ENCODE data around the gene HTR1E.

The HTR1E gene

DNA sequence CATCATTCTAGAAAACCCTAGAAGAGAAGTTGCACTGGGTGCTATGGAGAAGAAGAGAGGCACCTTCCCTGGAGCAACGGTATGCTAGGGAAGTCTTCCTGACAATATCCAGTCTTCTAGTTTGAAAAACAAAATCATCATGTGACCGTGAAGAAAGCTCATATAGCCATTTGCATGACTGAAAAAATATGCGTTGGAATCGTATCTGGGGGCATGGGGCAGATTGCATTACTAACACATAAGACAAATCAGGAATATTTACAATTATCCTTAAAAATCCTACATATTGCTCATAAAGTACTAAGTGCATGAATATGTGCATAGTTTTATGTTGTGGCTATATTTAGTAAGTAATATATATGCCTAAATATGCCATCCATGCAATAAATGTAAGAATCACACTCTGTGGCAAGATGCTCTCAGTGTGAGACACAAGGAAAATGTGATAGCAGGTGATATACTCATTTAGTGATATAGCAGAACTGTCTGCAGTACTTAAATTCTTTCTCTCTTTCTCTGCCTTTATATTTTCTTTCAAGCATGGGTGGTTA lies 26.8 kb downstream of the HTR1E start (continued):
- TF ChIP-seq, protein P1, sequence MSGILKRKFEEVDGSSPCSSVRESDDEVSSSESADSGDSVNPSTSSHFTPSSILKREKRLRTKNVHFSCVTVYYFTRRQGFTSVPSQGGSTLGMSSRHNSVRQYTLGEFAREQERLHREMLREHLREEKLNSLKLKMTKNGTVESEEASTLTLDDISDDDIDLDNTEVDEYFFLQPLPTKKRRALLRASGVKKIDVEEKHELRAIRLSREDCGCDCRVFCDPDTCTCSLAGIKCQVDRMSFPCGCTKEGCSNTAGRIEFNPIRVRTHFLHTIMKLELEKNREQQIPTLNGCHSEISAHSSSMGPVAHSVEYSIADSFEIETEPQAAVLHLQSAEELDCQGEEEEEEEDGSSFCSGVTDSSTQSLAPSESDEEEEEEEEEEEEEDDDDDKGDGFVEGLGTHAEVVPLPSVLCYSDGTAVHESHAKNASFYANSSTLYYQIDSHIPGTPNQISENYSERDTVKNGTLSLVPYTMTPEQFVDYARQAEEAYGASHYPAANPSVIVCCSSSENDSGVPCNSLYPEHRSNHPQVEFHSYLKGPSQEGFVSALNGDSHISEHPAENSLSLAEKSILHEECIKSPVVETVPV (CRISPR knock-in tag; IDR thresholded peaks at IDR 0.05) = no peak
- TF ChIP-seq ZNF8 (CRISPR knock-in tag; IDR thresholded peaks at IDR 0.05) (no peak), TSHZ2 (CRISPR knock-in tag; IDR thresholded peaks at IDR 0.05) (no peak), OSR1 (CRISPR knock-in tag; IDR thresholded peaks at IDR 0.05) (no peak)

DNA sequence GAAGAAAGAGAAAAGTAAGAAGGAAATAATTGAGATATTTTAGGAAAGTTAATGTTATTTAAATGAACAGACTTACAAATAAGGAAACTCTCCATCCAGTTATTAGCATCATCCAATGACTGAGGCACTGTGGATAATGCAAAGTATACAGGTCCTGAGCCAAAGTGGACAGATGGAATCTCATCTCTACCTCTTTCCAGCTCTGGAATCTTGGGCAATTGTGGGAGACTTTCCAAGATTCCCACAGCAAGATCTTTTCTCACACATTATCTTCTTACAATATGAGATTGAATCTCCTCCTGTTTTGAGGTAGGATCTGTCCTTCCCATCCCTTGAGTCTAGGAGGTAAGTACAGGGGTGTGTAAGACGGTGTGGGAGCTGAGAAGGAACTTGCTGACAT lies 28.9 kb downstream of the HTR1E start:
- no peak for ATAC-seq
- TF ChIP-seq OSR1 (CRISPR knock-in tag; IDR thresholded peaks at IDR 0.05) = no peak

DNA sequence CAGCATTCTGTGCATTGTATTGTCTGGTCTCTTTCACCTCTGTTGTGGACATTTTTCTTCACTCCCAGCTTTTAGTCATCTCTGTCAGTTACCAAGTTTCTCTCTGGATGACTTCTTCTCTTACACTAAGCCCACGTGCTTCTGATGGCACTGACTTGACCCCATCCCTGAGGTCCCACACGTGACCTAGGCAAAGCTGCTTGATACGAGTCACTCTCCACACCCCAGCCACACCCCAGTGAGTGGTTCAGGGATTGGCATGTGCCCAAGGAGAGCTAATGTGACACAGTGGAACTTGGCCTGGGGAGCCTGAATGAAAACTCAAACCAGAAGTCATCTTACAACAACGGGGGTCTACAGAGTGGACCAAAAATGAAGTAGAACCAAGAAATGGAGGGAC lies 32.2 kb downstream of the HTR1E start:
- no peak for ATAC-seq

DNA sequence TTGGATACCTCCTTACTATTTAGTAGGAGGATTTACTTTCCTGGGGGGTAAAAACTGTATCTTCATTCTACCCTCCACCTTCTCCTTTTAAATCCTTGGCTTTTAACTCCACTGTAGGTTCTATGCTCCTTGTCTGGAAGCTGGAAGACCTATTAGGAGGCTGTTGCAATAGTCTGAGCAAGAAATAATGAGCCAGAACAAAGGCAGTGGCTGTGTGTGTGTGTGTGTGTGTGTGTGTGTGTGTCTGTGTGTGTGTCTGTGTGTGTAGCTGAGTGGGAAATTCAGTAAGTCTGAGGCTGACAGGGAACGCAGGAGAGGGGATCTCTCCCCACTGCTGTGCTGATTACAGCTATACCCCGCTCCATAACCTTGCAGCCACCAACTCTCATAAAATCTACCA lies 35.8 kb downstream of the HTR1E start:
- ATAC-seq = no peak
- no peak for TF ChIP-seq CREB5 (CRISPR knock-in tag; IDR thresholded peaks at IDR 0.05; ENCODE audit: low read depth)
- TF ChIP-seq ZFP3 (CRISPR knock-in tag; IDR thresholded peaks at IDR 0.05) = no peak
- TF ChIP-seq OSR1 (CRISPR knock-in tag; IDR thresholded peaks at IDR 0.05) = no peak
- TF ChIP-seq BACH2 (CRISPR knock-in tag; IDR thresholded peaks at IDR 0.05; ENCODE audit: borderline replicate concordance) = no peak
- TF ChIP-seq, protein P1 (CRISPR knock-in tag; IDR thresholded peaks at IDR 0.05) = no peak
- no peak for TF ChIP-seq CSDC2 (CRISPR knock-in tag; IDR thresholded peaks at IDR 0.05)
- TF ChIP-seq ZC3H10 (CRISPR knock-in tag; IDR thresholded peaks at IDR 0.05) = no peak

More for the DNA sequence above, 32.2 kb downstream of the HTR1E start:
- TF ChIP-seq TOX (CRISPR knock-in tag; IDR thresholded peaks at IDR 0.05; ENCODE audit: borderline replicate concordance) = no peak
- no peak for TF ChIP-seq CREB5 (CRISPR knock-in tag; IDR thresholded peaks at IDR 0.05; ENCODE audit: low read depth)
- TF ChIP-seq SNAI2 (CRISPR knock-in tag; IDR thresholded peaks at IDR 0.05) = no peak
- no peak for TF ChIP-seq ZNF565 (CRISPR knock-in tag; conservative IDR thresholded peaks at IDR 0.05; ENCODE audit: low read depth)
- no peak for TF ChIP-seq TSHZ2 (CRISPR knock-in tag; IDR thresholded peaks at IDR 0.05)
- no peak for TF ChIP-seq ISL1 (CRISPR knock-in tag; IDR thresholded peaks at IDR 0.05)
- no peak for TF ChIP-seq CSDC2 (CRISPR knock-in tag; IDR thresholded peaks at IDR 0.05)
- no peak for TF ChIP-seq GLIS3 (CRISPR knock-in tag; IDR thresholded peaks at IDR 0.05)
- no peak for TF ChIP-seq TCF4 (CRISPR knock-in tag; IDR thresholded peaks at IDR 0.05; ENCODE audit: borderline replicate concordance)
- TF ChIP-seq, protein P2, sequence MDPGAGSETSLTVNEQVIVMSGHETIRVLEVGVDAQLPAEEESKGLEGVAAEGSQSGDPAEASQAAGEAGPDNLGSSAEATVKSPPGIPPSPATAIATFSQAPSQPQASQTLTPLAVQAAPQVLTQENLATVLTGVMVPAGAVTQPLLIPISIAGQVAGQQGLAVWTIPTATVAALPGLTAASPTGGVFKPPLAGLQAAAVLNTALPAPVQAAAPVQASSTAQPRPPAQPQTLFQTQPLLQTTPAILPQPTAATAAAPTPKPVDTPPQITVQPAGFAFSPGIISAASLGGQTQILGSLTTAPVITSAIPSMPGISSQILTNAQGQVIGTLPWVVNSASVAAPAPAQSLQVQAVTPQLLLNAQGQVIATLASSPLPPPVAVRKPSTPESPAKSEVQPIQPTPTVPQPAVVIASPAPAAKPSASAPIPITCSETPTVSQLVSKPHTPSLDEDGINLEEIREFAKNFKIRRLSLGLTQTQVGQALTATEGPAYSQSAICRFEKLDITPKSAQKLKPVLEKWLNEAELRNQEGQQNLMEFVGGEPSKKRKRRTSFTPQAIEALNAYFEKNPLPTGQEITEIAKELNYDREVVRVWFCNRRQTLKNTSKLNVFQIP (CRISPR knock-in tag; IDR thresholded peaks at IDR 0.05; ENCODE audit: borderline replicate concordance, low read depth) = no peak

Measured in SK-N-SH treated with all-trans-retinoic acid at 6 μM for 48 hours (cell line).